GM21786 (cell line): Measurements from ENCODE around the gene SUCLG2.

Experiments
- ATAC-seq: cut with Tn5 transposase; IDR thresholded peaks from one replicate; pipeline ENCODE4 v1.9.1; 2021; ENCODE audit not compliant: unreplicated experiment

SUCLG2 gene

DNA sequence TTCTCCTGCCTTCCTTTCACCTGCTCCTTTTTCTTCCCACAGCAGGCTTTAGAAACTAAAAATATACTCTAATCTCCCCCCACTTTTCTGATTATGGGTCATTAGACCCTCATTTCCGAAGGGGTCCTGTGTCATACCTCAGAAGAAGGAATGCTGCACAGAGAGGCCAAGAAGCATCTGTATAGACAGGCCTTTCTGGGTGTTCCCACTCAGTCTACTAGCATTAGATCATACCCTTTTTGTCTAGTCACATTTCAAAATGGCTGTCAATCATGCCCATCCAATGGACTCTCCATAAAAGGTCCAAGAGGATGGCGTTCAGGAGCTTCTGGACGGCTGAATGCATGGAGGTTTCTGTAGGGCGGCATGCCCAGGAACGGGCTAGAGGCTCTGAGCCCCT, 192.2 kb downstream of the SUCLG2 start:
- ATAC-seq = no peak

GRCh38 chr3:67461667-67462142, 192.7 kb downstream of the SUCLG2 start:
- no peak for ATAC-seq

DNA sequence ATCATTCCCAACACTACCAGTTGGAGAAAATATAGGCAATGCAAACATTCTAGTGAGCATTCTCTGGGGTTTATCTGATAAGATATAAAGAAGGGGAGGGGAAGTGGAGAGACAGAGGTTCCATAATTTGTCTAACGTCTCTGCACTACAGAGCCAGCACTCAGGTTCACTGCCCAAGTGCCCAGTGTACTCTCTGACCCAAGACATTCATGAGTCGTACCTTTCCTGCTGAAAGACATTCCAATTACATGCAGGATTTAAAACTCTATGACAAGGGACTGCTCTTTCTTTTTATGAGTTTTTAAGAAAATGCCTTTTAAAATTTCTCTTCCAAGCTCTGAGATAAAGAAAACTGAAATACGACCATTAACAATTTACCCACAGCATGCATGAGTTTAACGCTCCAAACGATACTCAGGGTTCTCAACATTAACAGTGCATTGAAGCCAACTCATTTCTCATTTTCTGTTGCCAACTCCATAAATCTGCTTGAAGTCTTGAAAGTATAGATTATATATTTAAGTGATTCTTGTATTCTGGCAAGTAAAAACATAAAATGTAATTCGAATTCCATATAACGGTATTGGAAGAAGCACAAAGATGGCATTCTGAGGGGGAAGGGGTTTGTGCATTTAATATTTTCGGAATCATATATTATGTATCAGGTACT, 193.4 kb downstream of the SUCLG2 start:
- ATAC-seq = no peak

DNA sequence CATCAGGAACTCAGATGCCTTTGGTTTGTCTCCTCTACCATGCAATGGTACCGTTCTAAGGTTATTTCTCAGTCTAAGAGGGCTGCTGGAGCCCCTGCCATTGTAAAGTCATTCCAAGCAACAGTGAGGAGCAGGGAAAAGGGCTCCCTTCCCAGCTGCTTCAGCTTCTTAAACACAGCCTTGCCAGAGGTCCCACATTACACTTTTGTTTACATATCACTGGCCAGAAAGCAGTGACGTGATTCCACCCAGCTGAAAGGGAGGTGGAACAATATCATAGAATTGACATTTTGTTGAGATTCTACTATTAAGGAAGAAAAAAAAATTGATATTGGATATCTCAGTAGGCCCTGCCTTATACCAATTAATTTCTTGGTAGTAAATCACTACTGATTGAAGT, 194.6 kb downstream of the SUCLG2 start:
- ATAC-seq = no peak

DNA sequence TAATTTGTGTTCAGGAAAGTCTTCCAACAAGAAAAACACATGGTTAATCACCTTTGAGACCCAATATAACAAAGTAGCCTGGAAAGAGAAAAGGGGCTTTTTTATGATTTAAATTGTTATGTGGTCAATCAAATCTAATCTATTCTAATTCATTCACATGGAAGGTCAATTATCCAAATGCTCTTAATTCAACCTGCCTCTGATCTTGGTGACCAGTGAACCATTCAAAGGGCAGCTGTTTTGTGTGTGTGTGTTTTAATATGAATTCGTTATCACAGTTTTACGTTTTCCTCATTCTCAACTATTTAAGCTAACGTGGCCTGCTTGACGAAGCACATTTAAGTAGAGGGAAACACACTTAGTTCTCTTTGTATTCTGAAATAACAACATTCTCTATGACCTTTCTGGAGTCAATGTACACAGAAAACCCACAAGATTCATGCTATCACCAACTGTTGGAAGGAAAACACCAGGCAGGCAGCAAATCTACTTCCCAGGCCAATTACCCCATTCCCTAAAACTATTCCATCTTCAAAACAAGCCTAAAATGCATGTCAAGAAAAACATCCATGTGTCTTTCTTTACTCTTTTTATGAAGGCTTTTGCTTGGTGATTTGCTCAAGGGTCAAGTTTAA, 195.4 kb downstream of the SUCLG2 start:
- ATAC-seq = no peak

- ATAC-seq = no peak
Measured at GRCh38 chr3:67458408-67458807, 196.0 kb downstream of the SUCLG2 start.

GRCh38 chr3:67453628-67454027, 200.8 kb downstream of the SUCLG2 start:
- ATAC-seq = no peak

DNA sequence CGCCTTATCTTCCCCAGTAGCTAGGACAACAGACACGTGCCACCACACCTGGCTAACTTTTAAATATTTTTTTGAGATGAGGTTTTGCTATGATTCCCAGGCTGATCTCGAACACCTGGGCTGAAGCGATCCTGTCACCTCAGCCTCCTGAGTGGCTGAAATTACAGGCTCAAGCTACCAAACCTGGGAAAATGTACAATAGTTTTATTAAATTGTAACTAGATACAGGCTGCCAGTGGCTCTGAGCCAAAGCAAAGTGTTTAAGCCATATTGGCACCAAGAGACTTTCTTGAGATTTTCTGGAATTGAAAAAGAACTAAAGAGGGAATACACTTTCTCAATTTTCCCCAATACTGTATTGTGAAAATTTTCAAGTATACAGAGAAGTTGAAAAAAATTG, 204.3 kb downstream of the SUCLG2 start:
- no peak for ATAC-seq

GRCh38 chr3:67447393-67447792, 207.0 kb downstream of the SUCLG2 start:
- no peak for ATAC-seq

GRCh38 chr3:67437789-67438188, 216.6 kb downstream of the SUCLG2 start:
- no peak for ATAC-seq

GRCh38 chr3:67437090-67437489, 217.3 kb downstream of the SUCLG2 start:
- no peak for ATAC-seq

GRCh38 chr3:67433109-67433508, 221.3 kb downstream of the SUCLG2 start:
- ATAC-seq = no peak

- ATAC-seq = no peak
Measured at GRCh38 chr3:67431887-67432286, 222.5 kb downstream of the SUCLG2 start.

DNA sequence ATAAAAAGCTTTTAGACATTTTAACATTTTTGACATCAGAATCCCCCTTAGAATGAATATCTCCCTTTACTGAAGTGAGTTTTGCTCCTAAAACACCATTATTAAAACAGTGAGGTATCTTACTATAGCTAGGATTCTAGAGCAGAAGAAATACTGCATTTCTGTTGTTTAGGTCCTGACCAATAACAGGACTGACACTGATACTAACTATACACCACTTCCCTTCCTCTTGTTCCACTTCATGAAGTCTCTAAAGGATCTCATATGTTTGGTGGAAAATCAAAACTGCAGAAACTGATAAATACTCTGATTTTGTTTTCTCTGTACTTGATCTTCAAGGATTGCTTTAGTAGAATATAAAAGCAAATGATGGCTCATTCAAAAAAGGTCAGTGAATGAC, 230.7 kb downstream of the SUCLG2 start:
- ATAC-seq = no peak

GRCh38 chr3:67421912-67422311, 232.5 kb downstream of the SUCLG2 start:
- no peak for ATAC-seq

DNA sequence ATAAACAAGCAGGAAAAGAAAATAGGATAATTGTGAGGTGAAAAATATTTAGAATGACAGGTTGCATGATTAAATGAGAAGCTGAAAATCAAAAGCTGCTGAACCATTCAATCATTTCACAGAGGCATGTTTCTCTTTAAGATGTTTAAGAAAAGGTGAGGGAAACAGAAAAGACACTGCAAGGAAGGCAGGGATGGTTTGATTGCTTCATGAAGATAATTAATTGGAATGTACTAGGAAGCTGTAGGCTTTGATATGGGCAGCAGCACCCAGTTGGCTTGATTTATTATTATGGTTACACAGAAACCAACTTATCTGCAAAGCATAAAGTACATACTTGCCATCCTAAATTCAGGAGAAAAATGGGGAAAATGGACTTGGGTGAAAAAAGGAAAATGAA, 234.6 kb downstream of the SUCLG2 start:
- ATAC-seq = no peak

GRCh38 chr3:67419218-67419529, 235.2 kb downstream of the SUCLG2 start:
- ATAC-seq = no peak

- no peak for ATAC-seq
Measured at GRCh38 chr3:67418426-67419217, 235.8 kb downstream of the SUCLG2 start.

- no peak for ATAC-seq
Measured at GRCh38 chr3:67416703-67417102, 237.7 kb downstream of the SUCLG2 start.

DNA sequence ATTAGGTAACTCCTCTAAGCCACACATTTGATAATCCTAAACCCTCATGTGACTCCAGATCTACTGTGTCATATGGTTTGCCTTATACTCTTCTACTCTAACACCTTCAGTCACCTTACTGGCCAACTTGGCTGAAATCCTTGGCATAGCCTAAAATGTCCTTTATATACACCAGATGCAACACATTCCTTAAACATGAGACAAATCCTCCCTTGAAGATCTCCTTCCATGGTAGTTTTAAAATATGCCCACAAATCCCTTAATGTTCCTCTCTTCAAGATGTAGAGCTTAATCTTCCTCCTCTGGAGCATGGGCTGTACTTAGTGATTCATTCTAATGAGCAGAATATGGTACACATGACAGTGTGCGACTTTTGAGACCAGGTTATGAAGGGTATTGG, 238.9 kb downstream of the SUCLG2 start:
- no peak for ATAC-seq

DNA sequence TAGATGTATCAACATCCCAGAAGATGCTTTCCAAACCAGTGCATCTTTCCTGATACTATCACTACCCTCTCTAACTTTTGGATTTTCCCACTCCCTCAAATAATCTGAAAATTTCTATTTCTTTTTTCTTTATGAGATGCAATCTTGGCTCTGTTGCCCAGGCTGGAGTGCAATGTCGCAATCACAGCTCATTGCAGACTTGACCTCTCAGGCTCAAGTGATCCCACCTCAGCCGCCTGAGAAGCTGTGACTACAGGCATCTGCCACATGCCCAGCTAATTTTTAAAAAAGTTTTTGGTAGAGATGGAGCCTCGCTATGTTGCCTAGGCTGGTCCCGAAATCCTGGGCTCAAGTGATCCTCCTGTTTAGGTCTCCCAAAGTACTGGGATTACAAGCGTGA, 239.7 kb downstream of the SUCLG2 start:
- no peak for ATAC-seq

DNA sequence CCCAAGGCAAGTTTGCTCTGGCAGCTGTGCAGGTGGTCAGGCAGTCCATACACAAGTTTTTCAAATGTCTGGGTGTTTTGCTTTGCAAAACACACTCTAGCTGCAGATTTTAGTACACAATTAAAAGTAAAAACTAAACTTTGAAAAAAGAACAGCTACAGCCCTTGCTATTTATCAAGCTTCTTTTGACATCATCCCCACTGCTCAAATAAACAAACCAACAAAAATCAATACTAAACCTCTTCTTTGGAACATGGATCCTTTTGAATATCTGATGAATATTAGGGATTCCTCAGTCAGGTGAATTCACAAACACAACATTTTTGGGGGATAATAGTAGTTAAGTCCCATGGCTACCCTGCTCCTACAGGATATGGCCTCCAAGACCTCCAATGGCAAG, 249.2 kb downstream of the SUCLG2 start:
- no peak for ATAC-seq
